ENCODE measurements around the gene NEDD9.

Gene NEDD9

GRCh38 chr6:11201772-11202512 is 30.5 kb downstream of the NEDD9 start:
- no peak for DNase-seq (ENCODE audit: low read depth in 2 of 2)

GRCh38 chr6:11201015-11201414 is 31.5 kb downstream of the NEDD9 start:
- no peak for DNase-seq (ENCODE audit: low read depth in 2 of 2)

GRCh38 chr6:11200356-11200755 is 32.1 kb downstream of the NEDD9 start:
- DNase-seq (ENCODE audit: low read depth in 2 of 2): no peak

- DNase-seq (ENCODE audit: low read depth in 2 of 2): no peak
Observed at GRCh38 chr6:11198663-11199603, 33.5 kb downstream of the NEDD9 start.

GRCh38 chr6:11197850-11198249 is 34.6 kb downstream of the NEDD9 start:
- no peak for DNase-seq (ENCODE audit: low read depth in 2 of 2)

GRCh38 chr6:11197175-11197536 is 35.3 kb downstream of the NEDD9 start:
- no peak for DNase-seq (ENCODE audit: low read depth in 2 of 2)

- DNase-seq (ENCODE audit: low read depth in 2 of 2): no peak
Observed at GRCh38 chr6:11196511-11197174, 35.8 kb downstream of the NEDD9 start.

- no peak for DNase-seq (ENCODE audit: low read depth in 2 of 2)
Observed at GRCh38 chr6:11194356-11195218, 37.9 kb downstream of the NEDD9 start.

- DNase-seq (ENCODE audit: low read depth in 2 of 2): no peak
Observed at GRCh38 chr6:11193434-11193833, 39.0 kb downstream of the NEDD9 start.

- DNase-seq (ENCODE audit: low read depth in 2 of 2): no peak
Observed at GRCh38 chr6:11192167-11192566, 40.3 kb downstream of the NEDD9 start.

- DNase-seq (ENCODE audit: low read depth in 2 of 2): no peak
Observed at GRCh38 chr6:11190625-11191245, 41.7 kb downstream of the NEDD9 start.

GRCh38 chr6:11189865-11190624 is 42.4 kb downstream of the NEDD9 start:
- no peak for DNase-seq (ENCODE audit: low read depth in 2 of 2)

GRCh38 chr6:11188161-11188915 is 44.1 kb downstream of the NEDD9 start:
- DNase-seq (ENCODE audit: low read depth in 2 of 2): no peak

- DNase-seq (ENCODE audit: low read depth in 2 of 2): no peak
Observed at GRCh38 chr6:11187301-11187700, 45.2 kb downstream of the NEDD9 start.

GRCh38 chr6:11185204-11185842 is 47.1 kb downstream of the NEDD9 start:
- DNase-seq (ENCODE audit: low read depth in 2 of 2): no peak

GRCh38 chr6:11183761-11184362 is 48.6 kb downstream of the NEDD9 start:
- no peak for DNase-seq (ENCODE audit: low read depth in 2 of 2)

- DNase-seq (ENCODE audit: low read depth in 2 of 2): no peak
Observed at GRCh38 chr6:11181478-11182136, 50.9 kb downstream of the NEDD9 start.

Data from stimulated activated CD4-positive, alpha-beta T cell treated with anti-CD3 and anti-CD28 coated beads, Interleukin-1b, Interleukin-23, amount 100 ng/mL, for 1 hour (primary cell).